OCI-LY3 (cell line): ENCODE data around the gene DRC1.

Experiments
- CTCF ChIP-seq: fragments of 200-600, 300-600 bp; sonication (generic); IDR thresholded peaks from 2 replicates; pipeline ENCODE4 v1.5.1; 2014; ENCODE audit warnings: antibody characterized with exemption, low read length, low read depth
- EZH2phosphoT487 ChIP-seq: fragments of 200-600 bp; shearing (Covaris generic); IDR thresholded peaks from 2 replicates; pipeline ENCODE4 v1.6.1; 2018; ENCODE audit warnings: antibody characterized with exemption, mixed run types, low read depth

DNA sequence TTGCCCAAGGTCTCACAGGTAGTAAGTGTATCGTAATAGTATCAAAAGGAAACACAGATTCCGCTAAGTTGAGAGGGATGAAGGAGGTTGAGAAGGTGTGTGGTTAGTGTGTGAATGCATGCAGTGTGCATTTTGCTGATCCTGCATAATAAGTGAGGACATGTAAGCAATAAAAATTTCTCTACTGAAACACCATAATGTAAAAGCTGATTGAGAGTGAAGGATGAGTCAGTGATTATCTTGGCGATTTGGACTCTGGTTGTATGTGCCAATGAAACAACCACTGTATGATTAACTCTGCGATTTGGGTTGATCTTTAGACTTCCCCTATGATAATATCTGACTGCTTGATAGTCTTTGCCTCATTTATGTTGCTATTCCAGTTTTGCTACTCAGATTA, 38.4 kb upstream of the DRC1 start:
- TF ChIP-seq CTCF: no peak
- no peak for TF ChIP-seq EZH2phosphoT487
